ENCODE data around the gene HDAC10. TPM values are rescaled to one million over a fixed set of nuclear protein-coding genes. Genes with fewer than 3 reads are reported as not detected.

Gene HDAC10
- polyA plus RNA-seq, 1 of the 3 experiments (the other 2 are of a cell fraction): 51.9 TPM

- peaks cover 37 to 60% of the 10 kb centered on the region in 2 experiments for H3K36me3 ChIP-seq (replicated peaks in 1 of 2; ENCODE audit: control insufficient read depth in 1 of 2, insufficient read depth in 2 of 2, low read length in 1 of 2)
- H3K4me2 ChIP-seq: no peak overlapping the region
- H3K9me3 ChIP-seq: no peaks in the 10 kb centered on the region
Observed at GRCh38 chr22:50213263-50213662, 37.8 kb downstream of the HDAC10 start.

DNA sequence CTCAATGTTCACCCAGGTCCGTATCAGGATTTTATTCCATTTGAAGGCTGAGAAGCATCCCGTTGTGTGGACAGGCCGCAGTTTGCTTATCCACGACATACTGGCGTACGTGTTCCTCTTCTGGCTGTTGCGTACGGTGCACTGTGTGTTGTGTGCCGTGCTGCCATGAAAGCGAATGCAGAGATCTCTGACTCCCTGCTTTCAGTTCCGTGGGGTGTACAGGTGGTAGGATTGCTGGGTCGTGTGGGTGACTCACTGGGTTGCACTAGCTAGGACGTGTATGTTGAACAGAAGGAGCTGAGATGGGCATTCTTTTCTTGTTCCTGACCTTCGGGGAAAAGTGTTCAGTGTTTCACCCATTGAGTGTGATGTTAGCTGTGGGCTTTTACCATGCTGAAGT is 39.9 kb downstream of the HDAC10 start:
- H2AFZ ChIP-seq (ENCODE audit: low read depth): no peak overlapping the region
- POLR2A ChIA-PET: no interaction called here
- H3K9ac ChIP-seq: no peak overlapping the region
- H4K20me1 ChIP-seq (ENCODE audit: insufficient read depth): peaks cover 17% of the 10 kb centered on the region; the same call in 1 of the 2 replicates
- H3K79me2 ChIP-seq (ENCODE audit: insufficient read depth): peaks cover 32% of the 10 kb centered on the region
- H3K4me2 ChIP-seq: no peak overlapping the region
- no peak overlapping the region for H3K4me3 ChIP-seq (ENCODE audit: low read depth in 2 of 2, low read length in 1 of 2)
- no peak overlapping the region for H3K27ac ChIP-seq (ENCODE audit: low read depth in 2 of 2, low read length in 1 of 2)
- no peaks in the 10 kb centered on the region for H3K9me3 ChIP-seq
- DNase-seq: no peak
- peaks cover 41 to 49% of the 10 kb centered on the region in 2 experiments for H3K36me3 ChIP-seq (replicated peaks in 1 of 2; ENCODE audit: control insufficient read depth in 1 of 2, insufficient read depth in 2 of 2, low read length in 1 of 2)
- 92% methylated on average over 14 of the region's 14 CpGs for WGBS (ENCODE audit: low lambda C conversion rate)
- H3K9me2 ChIP-seq: no peaks in the 10 kb centered on the region
- CTCF ChIA-PET: interaction anchor here (1.0 to 1.9 kb wide), 7 partner anchors 9 to 131 kb away, joined by 3 to 16 read pairs (median 5); no protein-coding TSS in a partner anchor
- TF ChIP-seq TAF1 (IDR thresholded peaks at IDR 0.05; ENCODE audit: borderline replicate concordance, low read depth, low read length): no peak
- TF ChIP-seq TEAD4 (IDR thresholded peaks at IDR 0.05; ENCODE audit: borderline replicate concordance, insufficient read depth): no peak
- TF ChIP-seq CHD2 (IDR thresholded peaks at IDR 0.05; ENCODE audit: low read length, partially characterized antibody): no peak
- no peak for TF ChIP-seq YY1 (IDR thresholded peaks at IDR 0.05; ENCODE audit: low read depth)
- no peak for TF ChIP-seq TCF12 (IDR thresholded peaks at IDR 0.05)
- TF ChIP-seq, protein P1, sequence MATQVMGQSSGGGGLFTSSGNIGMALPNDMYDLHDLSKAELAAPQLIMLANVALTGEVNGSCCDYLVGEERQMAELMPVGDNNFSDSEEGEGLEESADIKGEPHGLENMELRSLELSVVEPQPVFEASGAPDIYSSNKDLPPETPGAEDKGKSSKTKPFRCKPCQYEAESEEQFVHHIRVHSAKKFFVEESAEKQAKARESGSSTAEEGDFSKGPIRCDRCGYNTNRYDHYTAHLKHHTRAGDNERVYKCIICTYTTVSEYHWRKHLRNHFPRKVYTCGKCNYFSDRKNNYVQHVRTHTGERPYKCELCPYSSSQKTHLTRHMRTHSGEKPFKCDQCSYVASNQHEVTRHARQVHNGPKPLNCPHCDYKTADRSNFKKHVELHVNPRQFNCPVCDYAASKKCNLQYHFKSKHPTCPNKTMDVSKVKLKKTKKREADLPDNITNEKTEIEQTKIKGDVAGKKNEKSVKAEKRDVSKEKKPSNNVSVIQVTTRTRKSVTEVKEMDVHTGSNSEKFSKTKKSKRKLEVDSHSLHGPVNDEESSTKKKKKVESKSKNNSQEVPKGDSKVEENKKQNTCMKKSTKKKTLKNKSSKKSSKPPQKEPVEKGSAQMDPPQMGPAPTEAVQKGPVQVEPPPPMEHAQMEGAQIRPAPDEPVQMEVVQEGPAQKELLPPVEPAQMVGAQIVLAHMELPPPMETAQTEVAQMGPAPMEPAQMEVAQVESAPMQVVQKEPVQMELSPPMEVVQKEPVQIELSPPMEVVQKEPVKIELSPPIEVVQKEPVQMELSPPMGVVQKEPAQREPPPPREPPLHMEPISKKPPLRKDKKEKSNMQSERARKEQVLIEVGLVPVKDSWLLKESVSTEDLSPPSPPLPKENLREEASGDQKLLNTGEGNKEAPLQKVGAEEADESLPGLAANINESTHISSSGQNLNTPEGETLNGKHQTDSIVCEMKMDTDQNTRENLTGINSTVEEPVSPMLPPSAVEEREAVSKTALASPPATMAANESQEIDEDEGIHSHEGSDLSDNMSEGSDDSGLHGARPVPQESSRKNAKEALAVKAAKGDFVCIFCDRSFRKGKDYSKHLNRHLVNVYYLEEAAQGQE (IDR thresholded peaks at IDR 0.05; ENCODE audit: low read depth, low read length): no peak
- no peak for TF ChIP-seq FOXM1 (IDR thresholded peaks at IDR 0.05; ENCODE audit: low read depth)
- H3K27me3 ChIP-seq (ENCODE audit: insufficient read depth): no peaks in the 10 kb centered on the region
- peaks cover 0 to 15% of the 10 kb centered on the region in 2 experiments; a peak in 1 of 4 replicates for H3K4me1 ChIP-seq (ENCODE audit: control insufficient read depth in 1 of 2, insufficient read depth in 2 of 2, low read depth in 1 of 2, low read length in 1 of 2)
- peaks cover 14% of the 10 kb centered on the region for H3F3A ChIP-seq (replicated peaks; ENCODE audit: insufficient read depth)

More at GRCh38 chr22:50213263-50213662, 37.8 kb downstream of the HDAC10 start:
- WGBS (ENCODE audit: low lambda C conversion rate): 99% methylated on average over 9 of the region's 9 CpGs
- peaks cover 21% of the 10 kb centered on the region; the same call in 1 of the 2 replicates for H4K20me1 ChIP-seq (ENCODE audit: insufficient read depth)
- H3K27me3 ChIP-seq (ENCODE audit: insufficient read depth): no peaks in the 10 kb centered on the region
- no peak overlapping the region for H2AFZ ChIP-seq (ENCODE audit: low read depth)
- no peak overlapping the region for H3K27ac ChIP-seq (ENCODE audit: low read depth in 2 of 2, low read length in 1 of 2)
- no peaks in the 10 kb centered on the region for H3K9me2 ChIP-seq
- H3K4me3 ChIP-seq (ENCODE audit: low read depth in 2 of 2, low read length in 1 of 2): no peak overlapping the region
- H3F3A ChIP-seq (replicated peaks; ENCODE audit: insufficient read depth): peaks cover 10% of the 10 kb centered on the region
- H3K9ac ChIP-seq: no peak overlapping the region
- ChIA-PET CTCF (interaction anchor here (0.7 to 1.7 kb wide), 3 partner anchors 8 to 131 kb away, joined by 4 read pairs; no protein-coding TSS in a partner anchor), POLR2A (no interaction called here)
- peaks cover 0 to 16% of the 10 kb centered on the region in 2 experiments; a peak in 1 of 4 replicates for H3K4me1 ChIP-seq (ENCODE audit: control insufficient read depth in 1 of 2, insufficient read depth in 2 of 2, low read depth in 1 of 2, low read length in 1 of 2)
- TF ChIP-seq, protein P2, sequence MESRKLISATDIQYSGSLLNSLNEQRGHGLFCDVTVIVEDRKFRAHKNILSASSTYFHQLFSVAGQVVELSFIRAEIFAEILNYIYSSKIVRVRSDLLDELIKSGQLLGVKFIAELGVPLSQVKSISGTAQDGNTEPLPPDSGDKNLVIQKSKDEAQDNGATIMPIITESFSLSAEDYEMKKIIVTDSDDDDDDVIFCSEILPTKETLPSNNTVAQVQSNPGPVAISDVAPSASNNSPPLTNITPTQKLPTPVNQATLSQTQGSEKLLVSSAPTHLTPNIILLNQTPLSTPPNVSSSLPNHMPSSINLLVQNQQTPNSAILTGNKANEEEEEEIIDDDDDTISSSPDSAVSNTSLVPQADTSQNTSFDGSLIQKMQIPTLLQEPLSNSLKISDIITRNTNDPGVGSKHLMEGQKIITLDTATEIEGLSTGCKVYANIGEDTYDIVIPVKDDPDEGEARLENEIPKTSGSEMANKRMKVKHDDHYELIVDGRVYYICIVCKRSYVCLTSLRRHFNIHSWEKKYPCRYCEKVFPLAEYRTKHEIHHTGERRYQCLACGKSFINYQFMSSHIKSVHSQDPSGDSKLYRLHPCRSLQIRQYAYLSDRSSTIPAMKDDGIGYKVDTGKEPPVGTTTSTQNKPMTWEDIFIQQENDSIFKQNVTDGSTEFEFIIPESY (IDR thresholded peaks at IDR 0.05; ENCODE audit: borderline replicate concordance, low read depth): no peak
- no peak for TF ChIP-seq TEAD4 (IDR thresholded peaks at IDR 0.05; ENCODE audit: borderline replicate concordance, insufficient read depth)
- DNase-seq: no peak
- peaks cover 32% of the 10 kb centered on the region for H3K79me2 ChIP-seq (ENCODE audit: insufficient read depth)
